PC-9 (cell line): Measurements from ENCODE around the gene SLC18B1. TPM values are rescaled to one million over a fixed set of nuclear protein-coding genes. Genes with fewer than 3 reads are reported as not detected.

Source experiments
- BruUV-seq: library from RNA; stranded (reverse); fragments of 400-500 nt; replicated peaks from 2 replicates; lab custom pipeline; 2021; lab: Mats Ljungman, UMichigan
- CTCF ChIA-PET: fragments of 300-600 bp; sonication (Branson Sonifier 250); formaldehyde crosslinking; loops from one replicate; lab custom pipeline; 2022; ENCODE audit warnings: antibody characterized with exemption; lab: Charles Lee
- POLR2A ChIA-PET: fragments of 300-600 bp; sonication (Branson Sonifier 250); formaldehyde crosslinking; loops from one replicate; lab custom pipeline; 2022; ENCODE audit warnings: antibody characterized with exemption; ENCODE audit not compliant: unreplicated experiment; lab: Charles Lee
- DNase-seq, 2 experiments: peaks; one replicate each; pipeline versions ENCODE4 v3.0.0 to v3.0.0-alpha.2; 2015 to 2022; ENCODE audit warnings: mixed read lengths in 1 of 2
- H2AFZ ChIP-seq: fragments of 200-600 bp; sonication (generic); 2 replicates; pipeline ENCODE4 v1.8.1; 2017; ENCODE audit warnings: antibody characterized with exemption
- H3F3A ChIP-seq: fragments of 200-600 bp; sonication (generic); 2 replicates; pipeline ENCODE4 v1.8.1; 2017; ENCODE audit warnings: antibody characterized with exemption, mild to moderate bottlenecking, low read depth; ENCODE audit not compliant: insufficient read depth
- H3K27ac ChIP-seq: fragments of 200-600 bp; sonication (generic); 2 replicates; pipeline ENCODE4 v1.6.1; 2016; ENCODE audit warnings: mixed run types
- H3K27me3 ChIP-seq: fragments of 200-600 bp; sonication (generic); 2 replicates; pipeline ENCODE4 v1.6.1; 2016; ENCODE audit warnings: low read depth, mixed run types; ENCODE audit not compliant: insufficient read depth
- H3K36me3 ChIP-seq: fragments of 200-600 bp; sonication (generic); 2 replicates; pipeline ENCODE4 v1.6.1; 2016; ENCODE audit warnings: low read depth, mixed run types
- H3K4me1 ChIP-seq: fragments of 200-600 bp; sonication (generic); replicated peaks from 2 replicates; pipeline ENCODE4 v1.6.1; 2016; ENCODE audit warnings: mixed run types; ENCODE audit not compliant: insufficient read depth
- H3K4me2 ChIP-seq: fragments of 200-600 bp; sonication (generic); 2 replicates; pipeline ENCODE4 v1.6.1; 2017; ENCODE audit warnings: mixed run types
- H3K4me3 ChIP-seq: fragments of 200-600 bp; sonication (generic); 2 replicates; pipeline ENCODE4 v1.6.1; 2016; ENCODE audit warnings: mixed run types
- H3K79me2 ChIP-seq: fragments of 200-600 bp; sonication (generic); 2 replicates; pipeline ENCODE4 v1.6.1; 2017; ENCODE audit warnings: low read depth, mixed run types
- H3K9me2 ChIP-seq: fragments of 200-600 bp; sonication (generic); 2 replicates; pipeline ENCODE4 v1.8.1; 2017; ENCODE audit warnings: mild to moderate bottlenecking; ENCODE audit not compliant: insufficient read depth
- H3K9me3 ChIP-seq: fragments of 200-600 bp; sonication (generic); 2 replicates; pipeline ENCODE4 v1.8.1; 2016; ENCODE audit warnings: low read depth; ENCODE audit not compliant: insufficient read depth
- H4K20me1 ChIP-seq: fragments of 200-600 bp; sonication (generic); 2 replicates; pipeline ENCODE4 v1.8.1; 2017; ENCODE audit not compliant: insufficient read depth
- CTCF ChIP-seq: fragments of 200-600 bp; sonication (generic); conservative IDR thresholded peaks from 2 replicates; pipeline ENCODE4 v1.6.1; 2017; ENCODE audit warnings: mixed run types, antibody characterized with exemption, mild to moderate bottlenecking, moderate library complexity
- EZH2 ChIP-seq: fragments of 200-600 bp; sonication (generic); IDR thresholded peaks from 2 replicates; pipeline ENCODE4 v1.8.0; 2017; ENCODE audit warnings: antibody characterized with exemption, low read depth
- intact Hi-C: fragments of 100-400 bp; cut with micrococcal nuclease; formaldehyde crosslinking; loops from one replicate; pipeline ENCODE4 v1.10.0; 2022; ENCODE audit not compliant: unreplicated experiment
- total RNA-seq: library from RNA; stranded (reverse); gene quantifications from 2 replicates; pipeline ENCODE4 v1.2.3, GENCODE V29; 2021

Gene SLC18B1
- total RNA-seq, 1 experiment from 2014 or later, result 18.0 TPM

GRCh38 chr6:132820629-132821381 lies 22.4 kb upstream of the SLC18B1 start:
- H3K27me3 ChIP-seq, result no peaks in the 10 kb centered on the region
- peaks cover 62% of the 10 kb centered on the region for H3F3A ChIP-seq
- peaks cover 42% of the 10 kb centered on the region for H4K20me1 ChIP-seq
- peak overlapping the region; percentile 89 for H3K27ac ChIP-seq
- no peak overlapping the region for H3K4me2 ChIP-seq
- TF ChIP-seq EZH2, result no peak
- H3K36me3 ChIP-seq, result peaks cover 31% of the 10 kb centered on the region
- H3K4me1 ChIP-seq, result peaks cover 31% of the 10 kb centered on the region
- ChIA-PET POLR2A (interaction anchor here (0.5 to 0.6 kb wide), 2 partner anchors 155 to 1275 kb away, joined by 4 read pairs; no protein-coding TSS in a partner anchor), CTCF (interaction anchor here (0.6 to 0.7 kb wide), 3 partner anchors 148 to 533 kb away, joined by 4 to 6 read pairs (median 6); no protein-coding TSS in a partner anchor)
- H3K4me3 ChIP-seq, result no peak overlapping the region
- intact Hi-C loops, result loop anchor here (2.0 to 5.0 kb wide), 2 partner anchors 152 to 1276 kb away; no protein-coding TSS in a partner anchor
- no peak for DNase-seq
- H2AFZ ChIP-seq, result no peak overlapping the region
- H3K79me2 ChIP-seq, result peaks cover 31% of the 10 kb centered on the region
- no peaks in the 10 kb centered on the region for H3K9me3 ChIP-seq
- H3K9me2 ChIP-seq, result no peaks in the 10 kb centered on the region
- no TSS peak for BruUV-seq

- Histone ChIP-seq H3K27ac (peak overlapping the region; percentile 89), H3K27me3 (no peaks in the 10 kb centered on the region), H4K20me1 (peaks cover 53% of the 10 kb centered on the region), H3K36me3 (peaks cover 41% of the 10 kb centered on the region), H2AFZ (no peak overlapping the region), H3K4me2 (no peak overlapping the region), H3F3A (peaks cover 74% of the 10 kb centered on the region), H3K4me3 (no peak overlapping the region), H3K79me2 (peaks cover 43% of the 10 kb centered on the region), H3K9me3 (no peaks in the 10 kb centered on the region), H3K4me1 (peaks cover 31% of the 10 kb centered on the region), H3K9me2 (no peaks in the 10 kb centered on the region)
- no peak for TF ChIP-seq EZH2
- TF ChIP-seq CTCF, result no peak
- ChIA-PET POLR2A (interaction anchor here (0.6 kb wide), 2 partner anchors 39 to 88 kb away, joined by 4 to 30 read pairs; no protein-coding TSS in a partner anchor), CTCF (interaction anchor here (0.7 to 1.0 kb wide), 2 partner anchors 1098 to 1245 kb away, joined by 5 to 13 read pairs; no protein-coding TSS in a partner anchor)
- BruUV-seq, result no TSS peak
- DNase-seq, result peak in 1 of 2 experiments; percentile 57
- intact Hi-C loops, result loop anchor here (2.0 to 5.0 kb wide), 2 partner anchors 151 to 1278 kb away; no protein-coding TSS in a partner anchor
Observed at GRCh38 chr6:132819405-132820161, 21.1 kb upstream of the SLC18B1 start.

- Histone ChIP-seq H3K4me2 (peak overlapping the region; percentile 3; the same call in 1 of the 2 replicates), H4K20me1 (peaks cover 53% of the 10 kb centered on the region), H3K9me2 (no peaks in the 10 kb centered on the region), H3K27ac (peak overlapping the region; percentile 89), H3K79me2 (peaks cover 46% of the 10 kb centered on the region), H3K36me3 (peaks cover 41% of the 10 kb centered on the region), H2AFZ (no peak overlapping the region), H3K4me3 (peak overlapping the region; percentile 6; the same call in 1 of the 2 replicates), H3K27me3 (no peaks in the 10 kb centered on the region), H3K4me1 (peaks cover 31% of the 10 kb centered on the region), H3F3A (peaks cover 74% of the 10 kb centered on the region), H3K9me3 (no peaks in the 10 kb centered on the region)
- peak in 1 of 2 experiments; percentile 78 for DNase-seq
- ChIA-PET POLR2A (interaction anchor here (0.7 kb wide), 1 partner anchor 751 kb away, joined by 3 read pairs; no protein-coding TSS in a partner anchor), CTCF (no interaction called here)
- no peak for TF ChIP-seq CTCF
- no peak for TF ChIP-seq EZH2
- no TSS peak for BruUV-seq
- intact Hi-C loops, result no loop called here
Observed at GRCh38 chr6:132818404-132819359, 20.2 kb upstream of the SLC18B1 start.
